ENCODE data around the gene SPEG. TPM values are rescaled to one million over a fixed set of nuclear protein-coding genes. Genes with fewer than 3 reads are reported as not detected.

Gene SPEG
- total RNA-seq, 6 experiments from 2014 or later: 0.24 to 1.5 (median 0.48) TPM

- Histone ChIP-seq H3K27me3 (no peaks in the 10 kb centered on the region), H3K36me3 (no peaks in the 10 kb centered on the region), H3K9me3 (no peaks in the 10 kb centered on the region), H3K4me3 (no peak overlapping the region), H3K27ac (no peak overlapping the region), H3K4me1 (no peaks in the 10 kb centered on the region)
- intact Hi-C loops (cut with DNase I): no loop called here
- WGBS (ENCODE audit: insufficient coverage, low coverage, low lambda C conversion rate, missing lambda C conversion rate): 12% methylated on average over 5 of the region's 51 CpGs
- ATAC-seq (no peak), DNase-seq (no peak)
- TF ChIP-seq CTCF (IDR thresholded peaks at IDR 0.05): no peak
- TF ChIP-seq POLR2A (IDR thresholded peaks at IDR 0.05): no peak
These were observed 14.2 kb downstream of the SPEG start for GRCh38 chr2:219448776-219449341.

GRCh38 chr2:219449609-219450008, 15.0 kb downstream of the SPEG start:
- ATAC-seq: no peak
- TF ChIP-seq POLR2A (IDR thresholded peaks at IDR 0.05) (no peak), CTCF (IDR thresholded peaks at IDR 0.05) (no peak)
- H3K9me3 ChIP-seq: no peaks in the 10 kb centered on the region
- intact Hi-C loops (cut with DNase I): no loop called here
- no peaks in the 10 kb centered on the region for H3K27me3 ChIP-seq
- H3K4me1 ChIP-seq: no peaks in the 10 kb centered on the region
- no peak for DNase-seq
- no peak overlapping the region for H3K27ac ChIP-seq
- no peak overlapping the region for H3K4me3 ChIP-seq
- no peaks in the 10 kb centered on the region for H3K36me3 ChIP-seq
- 42% methylated on average over 2 of the region's 5 CpGs for WGBS (ENCODE audit: insufficient coverage, low coverage, low lambda C conversion rate, missing lambda C conversion rate)

- Histone ChIP-seq H3K4me3 (no peak overlapping the region), H3K27me3 (no peaks in the 10 kb centered on the region), H3K4me1 (no peaks in the 10 kb centered on the region), H3K27ac (no peak overlapping the region), H3K9me3 (no peaks in the 10 kb centered on the region), H3K36me3 (no peaks in the 10 kb centered on the region)
- no peak for TF ChIP-seq CTCF (IDR thresholded peaks at IDR 0.05)
- no peak for TF ChIP-seq POLR2A (IDR thresholded peaks at IDR 0.05)
- 51% methylated on average over 2 of the region's 18 CpGs for whole genome bisulfite sequencing (ENCODE audit: insufficient coverage, low coverage, low lambda C conversion rate, missing lambda C conversion rate)
- ATAC-seq (no peak), DNase-seq (no peak)
- intact Hi-C loops (cut with DNase I): no loop called here
These were observed 17.2 kb downstream of the SPEG start for GRCh38 chr2:219451661-219452360.

- intact Hi-C loops (cut with DNase I): no loop called here
- no peak for ATAC-seq
- no peaks in the 10 kb centered on the region for H3K4me1 ChIP-seq
- no peak overlapping the region for H3K4me3 ChIP-seq
- TF ChIP-seq CTCF (IDR thresholded peaks at IDR 0.05): no peak
- no peak for TF ChIP-seq POLR2A (IDR thresholded peaks at IDR 0.05)
- peak in 1 of 3 donors; percentile 40 for DNase-seq
- H3K9me3 ChIP-seq: no peaks in the 10 kb centered on the region
- H3K27me3 ChIP-seq: no peaks in the 10 kb centered on the region
- WGBS (ENCODE audit: insufficient coverage, low coverage, low lambda C conversion rate, missing lambda C conversion rate): 58% methylated on average over 14 of the region's 23 CpGs
- no peak overlapping the region for H3K27ac ChIP-seq
- no peaks in the 10 kb centered on the region for H3K36me3 ChIP-seq
These were observed 18.0 kb downstream of the SPEG start for GRCh38 chr2:219452361-219453317.

Measured in right lobe of liver (tissue), 6 donors.